Natural killer cell treated with Interleukin-12 subunit alpha and Interleukin-12 subunit beta and Interleukin-15 and Interleukin-18, amount 100 ng/mL, for 72 hours (primary cell): Measurements from ENCODE around the gene DLG5. TPM values are rescaled to one million over a fixed set of nuclear protein-coding genes. Genes with fewer than 3 reads are reported as not detected.

Experiments used
- ATAC-seq, 2 donors: fragments of 150-1000 bp; cut with Tn5 transposase in 1 of 2; sonication (Bioruptor Pico), chemical (Tn5 transposase) in 1 of 2; 2 replicates each; pipeline ENCODE4 v1.10.0; 2021
- DNase-seq: peaks from one replicate; pipeline ENCODE4 v3.0.0; 2022; ENCODE audit warnings: low spot score
- H3K27ac Mint-ChIP-seq, 2 donors: 1 replicate in 1 of 2; 2 replicates in 1 of 2; pipeline ENCODE4 v1.8.0; 2022; ENCODE audit warnings: mixed read lengths in 2 of 2, mild to moderate bottlenecking in 1 of 2, moderate library complexity in 1 of 2
- H3K27me3 Mint-ChIP-seq, 2 donors: 1 replicate in 1 of 2; 2 replicates in 1 of 2; pipeline ENCODE4 v1.8.0; 2022; ENCODE audit warnings: mixed read lengths in 2 of 2
- H3K36me3 Mint-ChIP-seq: one replicate; pipeline ENCODE4 v1.8.0; 2022; ENCODE audit warnings: mixed read lengths
- H3K4me1 Mint-ChIP-seq, 2 donors: 1 replicate in 1 of 2; 2 replicates in 1 of 2; pipeline ENCODE4 v1.8.0; 2022; ENCODE audit warnings: low read depth in 2 of 2, mixed read lengths in 2 of 2, mild to moderate bottlenecking in 1 of 2
- H3K4me3 Mint-ChIP-seq: one replicate; pipeline ENCODE4 v1.8.0; 2022; ENCODE audit warnings: mixed read lengths
- H3K9me3 Mint-ChIP-seq: 2 replicates; pipeline ENCODE4 v1.8.0; 2022; ENCODE audit warnings: mixed read lengths
- total RNA-seq, 2 donors: library from RNA; stranded (reverse); gene quantifications; one replicate each; pipeline ENCODE4 v1.2.3, GENCODE V29; 2022

Gene DLG5
- total RNA-seq, 2 donors from 2014 or later = 8.5 to 12.3 TPM

DNA sequence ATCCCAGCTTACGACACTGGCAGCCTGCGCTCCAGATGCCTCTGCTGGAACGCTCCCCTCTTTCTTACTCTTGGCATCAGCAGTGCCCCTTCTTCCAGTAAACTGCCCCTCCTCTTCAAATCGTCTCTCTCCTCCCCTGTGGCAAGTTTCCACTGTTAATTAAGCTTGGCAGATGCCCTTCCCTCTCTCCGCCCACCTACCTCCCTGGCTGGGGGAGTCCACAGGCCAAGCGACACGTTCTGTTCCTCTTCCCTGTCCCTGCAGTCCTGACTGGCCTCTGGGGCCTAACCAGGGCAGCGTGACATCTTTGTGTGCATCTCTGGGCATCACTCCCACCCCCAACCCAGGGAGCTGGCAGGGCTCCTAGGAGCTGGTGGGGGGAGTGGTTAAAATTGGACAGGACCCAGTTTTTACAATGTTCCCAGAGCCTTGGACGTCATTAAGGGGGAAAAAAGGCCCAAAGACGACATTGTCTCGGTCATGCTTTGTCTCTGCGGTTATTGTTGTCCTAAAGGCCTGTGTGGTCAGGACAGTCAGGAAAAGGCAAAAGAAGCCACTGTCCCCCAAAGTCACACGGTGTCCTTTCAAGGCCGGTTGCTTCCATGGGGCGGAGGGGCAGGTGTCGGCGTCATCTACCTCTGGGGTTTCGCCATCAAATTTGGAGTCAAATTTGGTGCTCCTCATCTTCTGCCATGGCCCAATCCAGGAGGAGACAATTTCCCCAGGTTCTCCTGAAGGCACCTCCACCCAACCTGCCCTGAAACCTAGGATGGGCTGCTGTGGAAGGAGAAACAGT lies 54.2 kb downstream of the DLG5 start:
- peak overlapping the region; percentile 23 for H3K4me3 Mint-ChIP-seq
- DNase-seq (no peak), ATAC-seq (no peak)
- peaks cover 58 to 60% of the 10 kb centered on the region in 2 donors for H3K4me1 Mint-ChIP-seq
- H3K27ac Mint-ChIP-seq = peak overlapping the region; percentile 57 to 68
- H3K36me3 Mint-ChIP-seq = no peaks in the 10 kb centered on the region
- no peaks in the 10 kb centered on the region for H3K9me3 Mint-ChIP-seq
- H3K27me3 Mint-ChIP-seq = no peaks in the 10 kb centered on the region

DNA sequence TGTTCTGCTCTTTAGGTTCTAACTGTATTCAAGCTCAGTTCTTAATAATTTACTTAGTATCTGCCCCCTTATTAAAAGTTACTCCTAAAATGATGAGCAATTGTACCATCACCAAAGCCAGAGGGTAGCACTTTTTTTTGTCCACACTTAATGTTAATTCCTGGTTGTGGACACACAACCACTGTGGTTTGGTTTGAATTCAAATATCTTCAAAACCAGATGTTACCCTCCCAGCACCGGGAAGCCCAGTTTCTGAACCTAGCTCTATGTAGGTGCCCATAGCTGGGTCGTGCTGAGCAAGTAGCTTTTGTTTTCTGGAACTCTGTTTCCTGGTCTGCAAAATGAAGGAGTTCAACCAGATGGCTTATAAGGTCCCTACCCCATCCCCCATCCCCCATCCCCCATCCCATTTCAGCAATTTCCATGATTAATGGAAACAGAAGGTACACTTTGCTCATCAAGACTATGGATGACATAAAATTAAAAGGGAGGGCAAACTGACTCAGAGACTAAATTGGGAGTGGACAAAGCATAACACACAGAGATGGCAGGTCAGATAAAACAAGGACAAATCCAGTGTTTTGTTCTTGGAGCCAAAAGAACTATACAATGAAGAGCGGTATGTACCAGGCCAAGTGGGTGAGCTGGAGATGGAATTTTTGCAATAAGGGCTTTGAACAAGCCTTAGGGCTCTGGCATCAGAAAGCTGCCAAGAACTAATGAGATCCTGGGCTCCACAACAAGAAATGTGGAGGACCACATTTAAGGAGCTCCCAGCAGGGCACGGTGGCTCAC lies 56.7 kb downstream of the DLG5 start:
- Mint-ChIP-seq H3K27ac (no peak overlapping the region), H3K36me3 (no peaks in the 10 kb centered on the region), H3K4me3 (no peak overlapping the region), H3K4me1 (peaks cover 60 to 63% of the 10 kb centered on the region in 2 donors), H3K27me3 (no peaks in the 10 kb centered on the region), H3K9me3 (no peaks in the 10 kb centered on the region)
- no peak for ATAC-seq
- no peak for DNase-seq

DNA sequence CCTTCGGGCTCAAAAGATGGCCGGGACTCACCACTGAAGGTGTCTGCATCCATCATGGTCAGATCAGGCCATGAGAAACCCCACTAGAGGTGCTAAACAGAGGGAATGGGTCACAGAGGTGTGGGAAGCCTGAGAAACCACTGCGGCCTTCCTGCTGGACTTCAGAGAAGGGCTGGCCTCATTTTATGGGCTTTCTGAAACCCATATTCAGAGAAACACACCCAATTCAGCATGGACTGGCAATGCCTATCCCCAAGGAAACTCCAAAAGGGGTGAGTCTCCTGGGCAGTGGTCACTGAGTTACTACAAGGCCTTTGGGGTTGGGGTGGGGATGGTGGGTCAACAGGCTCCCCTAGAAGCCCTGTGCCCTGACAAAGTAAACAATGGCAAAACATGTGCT lies 58.0 kb downstream of the DLG5 start:
- Mint-ChIP-seq H3K27ac (peak overlapping the region in 1 of 2 donors; percentile 8), H3K4me3 (no peak overlapping the region), H3K36me3 (no peaks in the 10 kb centered on the region), H3K9me3 (no peaks in the 10 kb centered on the region), H3K4me1 (peaks cover 53 to 59% of the 10 kb centered on the region in 2 donors), H3K27me3 (no peaks in the 10 kb centered on the region)
- DNase-seq (no peak), ATAC-seq (no peak)

DNA sequence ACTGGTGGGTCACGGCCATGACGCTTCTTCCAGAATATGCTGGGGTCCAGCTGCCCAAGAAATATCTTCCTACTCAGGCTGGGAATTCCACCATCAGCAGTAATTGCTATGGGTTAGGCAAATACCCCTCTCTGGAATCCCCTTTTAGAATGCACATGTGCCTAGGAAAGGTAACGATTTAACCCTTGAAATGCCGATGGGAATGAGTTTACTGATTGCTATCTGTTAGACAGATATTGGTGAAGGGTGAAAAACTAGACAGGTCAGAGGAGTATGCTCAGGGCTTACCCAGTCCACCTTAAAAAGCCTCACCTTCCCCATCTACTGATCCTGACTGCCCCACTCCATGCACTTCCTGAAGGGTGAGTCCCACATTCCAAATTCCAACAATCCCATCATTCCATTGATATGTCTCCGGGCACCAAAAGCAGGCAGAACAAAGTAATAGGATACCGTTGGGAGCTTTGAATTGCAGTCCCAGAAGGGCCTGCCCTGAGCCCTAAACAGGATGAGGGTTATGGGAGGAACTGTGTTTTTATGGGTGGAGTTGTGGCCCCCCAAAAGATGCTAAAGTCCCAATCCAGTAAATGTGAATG lies 59.3 kb downstream of the DLG5 start:
- no peaks in the 10 kb centered on the region for H3K9me3 Mint-ChIP-seq
- no peak for DNase-seq

DNA sequence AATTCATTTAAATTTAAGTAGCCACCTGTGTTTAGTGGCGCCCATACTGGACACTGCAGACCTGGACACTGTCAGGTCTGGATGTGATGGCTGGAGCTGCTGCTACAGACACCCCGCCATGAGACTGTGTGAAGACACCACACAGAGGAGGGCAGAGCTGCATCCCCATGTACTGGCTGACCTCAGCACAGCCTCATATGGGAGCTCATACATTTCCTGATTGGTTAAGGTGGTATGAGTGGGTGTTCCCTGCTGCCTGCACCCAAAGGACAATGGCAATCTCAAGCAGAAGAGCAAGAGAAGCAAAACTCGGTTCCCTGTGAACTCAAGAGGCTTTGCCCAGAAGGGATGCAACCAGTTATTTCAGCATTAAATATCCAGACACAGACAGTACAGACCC lies 60.0 kb downstream of the DLG5 start:
- DNase-seq = no peak
- no peak overlapping the region for H3K27ac Mint-ChIP-seq
- H3K27me3 Mint-ChIP-seq = no peaks in the 10 kb centered on the region
- peak; percentile 72 to 75 for ATAC-seq
- peaks cover 52 to 53% of the 10 kb centered on the region in 2 donors for H3K4me1 Mint-ChIP-seq
- peak overlapping the region; percentile 41 for H3K4me3 Mint-ChIP-seq
- no peaks in the 10 kb centered on the region for H3K36me3 Mint-ChIP-seq
- no peaks in the 10 kb centered on the region for H3K9me3 Mint-ChIP-seq

More for the DNA sequence above, 59.3 kb downstream of the DLG5 start:
- Mint-ChIP-seq H3K4me3 (no peak overlapping the region), H3K4me1 (peaks cover 53 to 55% of the 10 kb centered on the region in 2 donors), H3K27ac (peak overlapping the region in 1 of 2 donors; percentile 8), H3K36me3 (no peaks in the 10 kb centered on the region), H3K27me3 (no peaks in the 10 kb centered on the region)
- no peak for ATAC-seq

DNA sequence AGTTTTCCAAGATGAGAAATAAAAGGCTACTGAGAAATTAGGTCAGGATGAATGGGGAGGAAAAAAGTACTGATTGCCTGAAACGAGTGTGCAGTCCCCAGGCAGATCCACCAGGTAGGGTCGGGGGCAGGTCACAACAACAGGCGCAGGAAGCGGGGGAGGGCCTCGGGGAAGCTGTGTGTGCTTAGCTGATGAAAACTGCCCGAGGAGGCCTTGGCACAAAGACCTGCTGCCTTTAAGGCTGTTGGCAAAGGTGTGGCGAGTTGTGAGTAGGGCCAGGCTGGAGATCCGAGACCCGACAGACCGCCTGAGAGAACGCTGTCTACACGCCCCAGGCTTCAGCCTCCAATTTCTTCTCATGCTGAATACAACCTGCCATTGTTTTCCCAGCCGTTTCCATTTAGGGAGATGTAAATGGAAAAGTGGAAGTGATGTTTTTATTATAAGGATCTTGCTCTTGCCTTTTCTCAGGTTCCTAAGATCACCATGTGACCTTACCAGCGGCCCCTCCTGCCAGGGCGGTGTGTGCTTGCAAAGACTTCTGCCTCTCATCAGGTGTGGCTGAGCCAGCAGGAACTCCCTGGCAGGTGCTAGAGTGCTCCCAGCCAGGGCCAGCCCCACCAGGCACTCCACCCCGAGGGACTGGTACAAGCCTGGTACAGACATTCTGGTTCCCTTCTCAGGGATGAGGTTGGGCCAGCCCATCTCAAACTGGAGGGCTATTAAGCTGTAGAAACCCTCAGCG lies 60.8 kb downstream of the DLG5 start:
- no peaks in the 10 kb centered on the region for H3K27me3 Mint-ChIP-seq
- H3K4me3 Mint-ChIP-seq = no peak overlapping the region
- peak overlapping the region in 1 of 2 donors; percentile 43 for H3K27ac Mint-ChIP-seq
- peaks cover 50 to 52% of the 10 kb centered on the region in 2 donors for H3K4me1 Mint-ChIP-seq
- no peak for ATAC-seq
- H3K36me3 Mint-ChIP-seq = no peaks in the 10 kb centered on the region
- DNase-seq = no peak
- H3K9me3 Mint-ChIP-seq = no peaks in the 10 kb centered on the region

DNA sequence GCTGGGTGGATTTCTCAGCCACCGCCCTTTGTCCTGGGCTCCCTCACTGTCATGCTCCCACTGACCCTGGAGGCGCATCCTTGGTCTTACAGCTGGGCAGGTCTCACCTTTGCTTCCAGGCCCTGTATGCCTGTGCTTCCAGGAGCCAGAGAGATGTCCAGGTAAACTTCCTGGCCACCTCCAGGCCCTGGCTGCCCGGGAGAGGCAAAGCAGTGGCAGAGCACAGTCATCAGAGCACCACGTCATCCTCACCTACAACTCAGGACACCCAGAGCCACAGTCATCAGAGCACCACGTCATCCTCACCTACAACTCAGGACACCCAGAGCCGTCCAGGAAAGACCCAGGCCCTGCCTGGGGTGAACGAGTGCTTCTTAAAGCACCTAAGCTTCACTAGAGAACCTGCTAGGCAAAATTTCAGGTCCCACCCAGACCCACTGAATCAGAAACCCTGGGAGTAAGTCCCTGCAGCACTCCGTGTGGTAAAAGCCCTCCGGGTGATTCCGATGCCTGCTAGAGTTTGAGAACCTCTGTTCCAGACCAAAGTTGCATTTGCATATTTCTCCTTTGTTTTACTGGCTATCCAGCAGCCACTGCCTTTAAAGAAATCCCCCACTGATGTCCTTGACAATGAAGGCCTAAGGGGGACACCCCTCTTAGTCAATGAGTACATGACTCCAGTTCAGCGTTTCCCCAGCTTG lies 62.3 kb downstream of the DLG5 start:
- Mint-ChIP-seq H3K27me3 (no peaks in the 10 kb centered on the region), H3K27ac (peak overlapping the region in 1 of 2 donors; percentile 52), H3K9me3 (no peaks in the 10 kb centered on the region), H3K4me1 (peaks cover 41 to 46% of the 10 kb centered on the region in 2 donors), H3K36me3 (no peaks in the 10 kb centered on the region), H3K4me3 (no peak overlapping the region)
- no peak for ATAC-seq
- DNase-seq = no peak

DNA sequence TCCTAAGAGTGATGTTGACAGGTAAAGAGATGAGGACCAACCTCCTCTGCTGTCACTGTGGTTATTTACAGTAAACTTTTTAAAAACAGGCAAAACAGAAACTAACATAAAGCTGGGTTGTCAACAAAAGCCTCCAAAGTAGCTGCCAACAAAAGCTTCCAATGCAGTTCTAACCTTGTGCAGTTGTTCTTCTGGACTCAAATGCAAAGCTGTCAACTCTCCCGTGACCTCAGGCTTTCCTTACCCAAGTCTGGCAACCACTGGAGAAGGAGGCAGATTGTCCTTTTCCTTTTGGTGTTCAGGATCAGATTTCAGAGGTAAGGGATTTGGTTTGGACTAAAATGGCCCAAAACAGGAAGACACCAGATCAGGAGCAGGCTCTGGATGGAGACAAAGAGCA lies 63.1 kb downstream of the DLG5 start:
- ATAC-seq = no peak
- no peak for DNase-seq
- H3K27me3 Mint-ChIP-seq = no peaks in the 10 kb centered on the region
- H3K27ac Mint-ChIP-seq = peak overlapping the region in 1 of 2 donors; percentile 52
- peaks cover 40 to 43% of the 10 kb centered on the region in 2 donors for H3K4me1 Mint-ChIP-seq
- no peaks in the 10 kb centered on the region for H3K9me3 Mint-ChIP-seq
- no peaks in the 10 kb centered on the region for H3K36me3 Mint-ChIP-seq
- no peak overlapping the region for H3K4me3 Mint-ChIP-seq

DNA sequence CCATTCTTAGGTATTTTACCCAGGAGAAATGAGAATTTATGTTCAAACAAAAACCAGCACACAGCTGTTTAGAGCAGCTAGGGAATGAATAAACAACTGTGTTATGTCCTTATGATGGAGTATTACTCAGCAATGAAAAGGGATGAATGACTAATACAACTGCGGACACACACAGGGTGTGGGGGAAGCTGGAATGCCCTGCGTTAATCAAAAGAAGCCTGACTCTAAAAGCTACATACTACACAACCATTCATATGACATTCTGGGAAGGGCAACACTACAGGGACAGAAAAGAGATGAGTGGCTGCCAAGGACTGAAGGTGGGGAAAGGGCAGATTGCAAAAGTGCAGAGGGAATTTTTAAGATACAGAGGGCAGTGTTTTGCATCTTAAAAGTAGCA lies 64.0 kb downstream of the DLG5 start:
- no peak for ATAC-seq
- Mint-ChIP-seq H3K36me3 (no peaks in the 10 kb centered on the region), H3K27ac (peak overlapping the region in 1 of 2 donors; percentile 40), H3K4me3 (no peak overlapping the region), H3K4me1 (peaks cover 31 to 35% of the 10 kb centered on the region in 2 donors), H3K9me3 (no peaks in the 10 kb centered on the region), H3K27me3 (no peaks in the 10 kb centered on the region)
- DNase-seq = no peak

DNA sequence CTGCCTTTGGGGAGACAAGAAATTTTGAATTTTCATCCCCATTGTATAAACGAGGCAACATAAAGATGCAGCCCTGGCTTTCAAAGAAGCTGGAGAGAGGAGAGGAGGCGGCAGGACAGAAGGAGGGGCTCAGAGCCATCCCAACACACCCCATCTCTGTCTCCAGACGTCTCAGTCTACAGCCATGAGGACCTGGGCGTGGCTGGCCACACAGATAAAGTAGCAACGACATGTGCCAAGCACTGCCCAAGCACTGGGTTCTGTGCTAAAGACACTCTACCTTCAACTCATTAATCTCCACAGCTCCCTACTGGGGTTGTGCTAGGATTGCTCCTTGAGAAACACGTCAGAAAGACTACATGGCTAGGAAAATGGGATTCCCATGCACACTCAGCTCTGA lies 65.2 kb downstream of the DLG5 start:
- H3K27me3 Mint-ChIP-seq = no peaks in the 10 kb centered on the region
- DNase-seq (no peak), ATAC-seq (no peak)
- no peaks in the 10 kb centered on the region for H3K9me3 Mint-ChIP-seq
- no peaks in the 10 kb centered on the region for H3K36me3 Mint-ChIP-seq
- no peak overlapping the region for H3K4me3 Mint-ChIP-seq
- peaks cover 20 to 28% of the 10 kb centered on the region in 2 donors for H3K4me1 Mint-ChIP-seq
- H3K27ac Mint-ChIP-seq = no peak overlapping the region

DNA sequence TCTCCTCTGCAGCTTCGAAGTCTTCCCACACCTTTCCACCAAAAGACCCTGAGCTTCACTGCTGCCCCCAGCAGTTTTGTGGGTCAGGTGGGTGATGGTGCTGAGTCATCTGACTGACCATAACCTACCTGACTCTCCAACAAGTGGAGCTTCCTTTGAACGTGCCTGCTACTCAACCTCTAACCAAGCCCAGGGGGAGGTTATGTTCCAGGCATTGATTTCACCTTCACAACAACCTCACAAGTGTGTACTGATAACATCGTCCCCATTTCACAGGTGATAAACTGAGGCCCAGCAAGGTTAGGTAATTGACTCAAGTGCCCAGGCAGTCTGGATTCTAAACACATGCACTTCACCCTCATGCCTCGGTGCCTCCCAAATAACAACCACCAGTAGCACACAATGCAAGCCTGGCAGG lies 66.7 kb downstream of the DLG5 start:
- DNase-seq (no peak), ATAC-seq (no peak)
- no peaks in the 10 kb centered on the region for H3K9me3 Mint-ChIP-seq
- H3K27me3 Mint-ChIP-seq = no peaks in the 10 kb centered on the region
- peaks cover 20% of the 10 kb centered on the region in 2 donors for H3K4me1 Mint-ChIP-seq
- no peak overlapping the region for H3K4me3 Mint-ChIP-seq
- no peaks in the 10 kb centered on the region for H3K36me3 Mint-ChIP-seq
- H3K27ac Mint-ChIP-seq = no peak overlapping the region

DNA sequence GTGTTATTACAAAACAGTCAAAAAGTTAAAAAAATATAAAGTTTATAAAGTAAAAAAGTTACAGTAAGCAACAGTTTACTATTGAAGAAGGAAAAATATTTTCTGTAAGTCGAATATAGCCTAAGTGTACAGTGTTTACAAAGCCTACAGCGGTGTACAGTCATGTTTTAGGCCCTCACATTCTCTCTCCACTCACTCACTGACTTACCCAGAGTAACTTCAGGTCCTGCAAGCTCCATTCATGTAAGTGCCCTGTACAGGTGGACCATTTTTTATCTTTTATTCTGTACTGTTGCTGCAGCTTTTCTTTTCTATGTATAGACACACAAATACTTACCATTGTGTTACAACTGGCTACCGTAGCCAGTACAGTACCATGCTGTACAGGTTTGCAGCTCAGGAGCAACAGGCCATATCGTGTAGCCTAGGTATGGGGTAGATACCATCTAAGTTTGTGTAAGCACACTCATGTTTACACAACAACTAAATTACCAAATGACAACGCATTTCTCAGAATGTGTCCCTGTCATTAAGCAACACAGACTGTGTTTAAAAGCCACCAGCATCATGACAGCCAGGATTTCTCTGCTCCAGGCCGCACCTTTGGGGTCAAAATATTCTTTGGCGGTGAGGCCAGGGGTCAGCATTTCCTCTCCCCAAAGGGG lies 67.2 kb downstream of the DLG5 start:
- Mint-ChIP-seq H3K4me3 (no peak overlapping the region), H3K27ac (no peak overlapping the region), H3K27me3 (no peaks in the 10 kb centered on the region), H3K36me3 (no peaks in the 10 kb centered on the region), H3K4me1 (peaks cover 20% of the 10 kb centered on the region in 2 donors), H3K9me3 (no peaks in the 10 kb centered on the region)
- ATAC-seq (no peak), DNase-seq (no peak)
